ENCODE measurements around the gene NEURL3.

- TF ChIP-seq TAF1 (IDR thresholded peaks at IDR 0.05; ENCODE audit: low read depth, low read length) (no peak), PAX5 (IDR thresholded peaks at IDR 0.05; ENCODE audit: insufficient read depth, low read length, severe bottlenecking) (no peak), POLR2A (IDR thresholded peaks at IDR 0.05; ENCODE audit: low read depth, low read length) (no peak), POLR2AphosphoS5 (IDR thresholded peaks at IDR 0.05; ENCODE audit: low read depth, low read length) (no peak), POU2F2 (IDR thresholded peaks at IDR 0.05; ENCODE audit: low read depth, low read length) (no peak)
These were observed 15.5 kb upstream of the NEURL3 start for GRCh38 chr2:96520697-96521096.

All from GM12891 (cell line).